ENCODE results near the gene CTIF. TPM values are rescaled to one million over a fixed set of nuclear protein-coding genes. Genes with fewer than 3 reads are reported as not detected.
A peak's percentile ranks its signal among the peaks of the same experiment; 100 is the strongest.

CTIF gene
- total and polyA plus RNA-seq, 11 donors: 21.2 to 93.0 (median 68.0) TPM

DNA sequence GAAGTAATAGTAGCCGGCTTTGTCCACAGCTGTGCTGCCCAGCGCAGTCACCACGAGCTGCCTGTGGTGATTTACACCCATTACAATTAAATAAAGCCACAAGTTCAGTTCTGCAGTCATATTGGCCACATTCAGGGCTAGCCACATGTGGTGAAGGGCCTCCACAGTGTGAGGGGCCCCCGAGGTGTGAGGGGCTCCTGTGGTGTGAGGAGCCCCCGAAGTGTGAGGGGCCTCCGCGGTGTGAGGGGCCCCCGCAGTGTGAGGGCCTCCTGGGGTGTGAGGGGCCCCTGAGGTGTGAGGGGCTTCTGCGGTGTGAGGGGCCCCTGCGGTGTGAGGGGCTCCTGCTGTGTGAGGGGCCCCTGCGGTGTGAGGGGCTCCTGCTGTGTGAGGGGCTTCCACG lies 191.2 kb downstream of the CTIF start:
- TF ChIP-seq POLR2A (IDR thresholded peaks at IDR 0.05) (no peak), CTCF (IDR thresholded peaks at IDR 0.05) (no peak)
- 85 to 93% (median 89%) methylated on average over 3 to 12 of the region's 12 CpGs for WGBS, 4 donors
- ATAC-seq (no peak), DNase-seq (peak in 1 of 5 donors; percentile 2)
- Histone ChIP-seq H3K9me3 (peaks cover 0 to 12% (median 0%) of the 10 kb centered on the region in 12 donors), H3K4me3 (no peak overlapping the region), H3K27me3 (no peaks in the 10 kb centered on the region), H3K27ac (no peak overlapping the region), H3K36me3 (no peaks in the 10 kb centered on the region), H3K4me1 (peaks cover 0 to 47% (median 36%) of the 10 kb centered on the region in 12 donors)
- intact Hi-C loops (cut with DNase I): no loop called here

GRCh38 chr18:48732767-48733424 lies 194.1 kb downstream of the CTIF start:
- DNase-seq (no peak), ATAC-seq (no peak)
- H3K27ac ChIP-seq: peak overlapping the region in 2 of 12 donors; percentile 8 to 46
- no peaks in the 10 kb centered on the region for H3K27me3 ChIP-seq
- intact Hi-C loops (cut with DNase I): no loop called here
- TF ChIP-seq CTCF (IDR thresholded peaks at IDR 0.05) (no peak), POLR2A (IDR thresholded peaks at IDR 0.05) (no peak)
- 85 to 90% (median 87%) methylated on average over 11 of the region's 11 CpGs for WGBS, 4 donors
- H3K9me3 ChIP-seq: peaks cover 0 to 4% (median 0%) of the 10 kb centered on the region in 12 donors
- peaks cover 0 to 56% (median 35%) of the 10 kb centered on the region in 12 donors for H3K4me1 ChIP-seq
- H3K4me3 ChIP-seq: no peak overlapping the region
- H3K36me3 ChIP-seq: no peaks in the 10 kb centered on the region

- TF ChIP-seq CTCF (IDR thresholded peaks at IDR 0.05) (no peak), POLR2A (IDR thresholded peaks at IDR 0.05) (no peak)
- peak overlapping the region in 8 of 12 donors; percentile 0 to 50 (median 20) for H3K27ac ChIP-seq
- H3K4me3 ChIP-seq: no peak overlapping the region
- ATAC-seq (peak; percentile 65 to 77 (median 72)), DNase-seq (peak in 2 of 5 donors; percentile 56 to 70)
- 43 to 58% (median 47%) methylated on average over 9 to 10 of the region's 10 CpGs for WGBS, 4 donors
- no peaks in the 10 kb centered on the region for H3K27me3 ChIP-seq
- peaks cover 0 to 50% (median 29%) of the 10 kb centered on the region in 12 donors for H3K4me1 ChIP-seq
- intact Hi-C loops (cut with DNase I): no loop called here
- no peaks in the 10 kb centered on the region for H3K36me3 ChIP-seq
- H3K9me3 ChIP-seq: no peaks in the 10 kb centered on the region
These were observed 194.9 kb downstream of the CTIF start for GRCh38 chr18:48733643-48734253.

DNA sequence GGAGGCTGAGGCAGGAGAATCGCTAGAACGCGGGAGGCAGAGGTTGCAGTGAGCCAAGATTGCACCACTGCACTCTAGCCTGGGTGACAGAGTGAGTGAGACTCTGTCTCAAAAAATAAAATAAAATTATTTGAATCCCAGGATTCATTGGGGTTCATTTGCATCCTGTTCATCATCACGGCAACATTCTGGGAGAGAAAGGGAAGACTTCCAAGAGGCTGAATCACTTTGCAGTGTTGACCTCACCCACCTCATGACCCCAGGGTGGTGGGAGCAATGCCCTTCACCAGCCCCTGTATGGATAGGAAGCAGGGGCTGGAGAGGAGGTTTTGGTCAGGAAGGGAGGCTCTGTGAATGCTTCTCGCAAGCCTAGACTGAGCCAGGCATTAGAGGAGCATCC lies 195.6 kb downstream of the CTIF start:
- H3K4me3 ChIP-seq: no peak overlapping the region
- intact Hi-C loops (cut with DNase I): no loop called here
- H3K9me3 ChIP-seq: no peaks in the 10 kb centered on the region
- no peaks in the 10 kb centered on the region for H3K36me3 ChIP-seq
- no peak for TF ChIP-seq CTCF (IDR thresholded peaks at IDR 0.05)
- no peak for TF ChIP-seq POLR2A (IDR thresholded peaks at IDR 0.05)
- H3K27ac ChIP-seq: peak overlapping the region in 1 of 12 donors; percentile 46
- 88 to 96% (median 91%) methylated on average over 5 of the region's 5 CpGs for WGBS, 4 donors
- DNase-seq: no peak
- ATAC-seq: no peak
- H3K27me3 ChIP-seq: no peaks in the 10 kb centered on the region
- H3K4me1 ChIP-seq: peaks cover 0 to 49% (median 31%) of the 10 kb centered on the region in 12 donors

Data from heart left ventricle (tissue), 16 donors.